Kidney epithelial cell (primary cell): Measurements from ENCODE around the gene PPP1R14B. TPM values are rescaled to one million over a fixed set of nuclear protein-coding genes. Genes with fewer than 3 reads are reported as not detected.

ENCODE experiments used
- DNase-seq: peaks from one replicate; pipeline ENCODE4 v3.0.0-alpha.2; 2010; ENCODE audit warnings: low read depth
- H3K27me3 ChIP-seq: 2 replicates; pipeline ENCODE4 v1.6.0; 2011; ENCODE audit warnings: low read length; ENCODE audit not compliant: control insufficient read depth, insufficient read depth
- H3K36me3 ChIP-seq: 2 replicates; pipeline ENCODE4 v1.5.1; 2011; ENCODE audit warnings: low read length; ENCODE audit not compliant: control insufficient read depth, insufficient read depth
- H3K4me3 ChIP-seq: 2 replicates; pipeline ENCODE4 v1.5.1; 2011; ENCODE audit warnings: low read depth, mild to moderate bottlenecking, control low read depth, low read length
- total RNA-seq: library from RNA; depleted of rRNA; stranded (reverse); fragments of >200 nt; gene quantifications from 2 replicates; pipeline ENCODE4 v1.2.3, GENCODE V29; 2015
- TF ChIP-seq, protein P1 (sequence below): IDR thresholded peaks from 2 replicates; pipeline ENCODE4 v1.5.1; 2011; ENCODE audit warnings: mild to moderate bottlenecking, moderate library complexity, low read length, control low read depth, inconsistent platforms; ENCODE audit not compliant: insufficient read depth, poor library complexity, severe bottlenecking

PPP1R14B gene
- total RNA-seq, 1 donor from 2014 or later, result 599 TPM

DNA sequence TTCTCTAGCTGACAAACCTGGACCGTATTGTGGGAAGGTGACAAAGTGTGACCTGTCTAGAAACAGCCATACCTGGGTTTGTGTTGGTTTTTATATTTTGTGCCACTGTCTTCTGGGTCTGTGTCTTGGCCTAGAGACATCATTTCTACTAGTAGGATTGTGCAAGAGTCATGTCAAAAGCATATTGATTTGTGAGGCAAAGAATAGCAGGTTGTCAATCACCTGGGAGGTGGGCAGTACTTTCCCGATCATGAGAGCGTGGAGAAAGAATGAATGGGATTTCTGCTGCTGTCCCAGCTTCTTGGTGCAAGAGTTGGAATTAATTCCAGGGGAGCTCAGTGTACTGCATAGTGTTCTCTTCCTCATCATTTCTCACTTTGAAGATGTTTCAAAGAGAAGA, 45.2 kb downstream of the PPP1R14B start:
- TF ChIP-seq, protein P1, sequence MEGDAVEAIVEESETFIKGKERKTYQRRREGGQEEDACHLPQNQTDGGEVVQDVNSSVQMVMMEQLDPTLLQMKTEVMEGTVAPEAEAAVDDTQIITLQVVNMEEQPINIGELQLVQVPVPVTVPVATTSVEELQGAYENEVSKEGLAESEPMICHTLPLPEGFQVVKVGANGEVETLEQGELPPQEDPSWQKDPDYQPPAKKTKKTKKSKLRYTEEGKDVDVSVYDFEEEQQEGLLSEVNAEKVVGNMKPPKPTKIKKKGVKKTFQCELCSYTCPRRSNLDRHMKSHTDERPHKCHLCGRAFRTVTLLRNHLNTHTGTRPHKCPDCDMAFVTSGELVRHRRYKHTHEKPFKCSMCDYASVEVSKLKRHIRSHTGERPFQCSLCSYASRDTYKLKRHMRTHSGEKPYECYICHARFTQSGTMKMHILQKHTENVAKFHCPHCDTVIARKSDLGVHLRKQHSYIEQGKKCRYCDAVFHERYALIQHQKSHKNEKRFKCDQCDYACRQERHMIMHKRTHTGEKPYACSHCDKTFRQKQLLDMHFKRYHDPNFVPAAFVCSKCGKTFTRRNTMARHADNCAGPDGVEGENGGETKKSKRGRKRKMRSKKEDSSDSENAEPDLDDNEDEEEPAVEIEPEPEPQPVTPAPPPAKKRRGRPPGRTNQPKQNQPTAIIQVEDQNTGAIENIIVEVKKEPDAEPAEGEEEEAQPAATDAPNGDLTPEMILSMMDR, result no peak
- Histone ChIP-seq H3K27me3 (no peaks in the 10 kb centered on the region), H3K36me3 (peaks cover 4% of the 10 kb centered on the region), H3K4me3 (no peak overlapping the region)
- no peak for DNase-seq

DNA sequence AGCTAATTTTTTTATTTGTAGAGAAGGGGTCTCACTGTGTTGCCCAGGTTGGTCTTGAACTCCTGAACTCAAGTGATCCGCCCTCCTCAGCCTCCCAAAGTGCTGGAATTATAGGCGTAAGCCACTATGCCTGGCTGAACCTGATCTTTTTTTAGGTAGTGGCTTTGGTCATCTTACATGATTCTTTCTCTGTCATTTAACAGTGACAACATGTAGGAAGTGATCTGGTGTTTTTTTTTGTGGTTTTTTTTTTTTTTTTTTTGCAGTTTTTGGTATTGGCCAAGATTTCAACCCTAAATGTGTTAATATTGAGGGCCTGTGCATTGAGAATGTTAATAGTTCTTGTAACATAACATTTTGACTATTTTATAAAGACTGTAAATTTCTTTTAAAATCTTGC, 48.2 kb downstream of the PPP1R14B start:
- Histone ChIP-seq H3K36me3 (peaks cover 2% of the 10 kb centered on the region), H3K27me3 (no peaks in the 10 kb centered on the region), H3K4me3 (no peak overlapping the region)
- TF ChIP-seq, protein P1, result no peak
- DNase-seq, result no peak

DNA sequence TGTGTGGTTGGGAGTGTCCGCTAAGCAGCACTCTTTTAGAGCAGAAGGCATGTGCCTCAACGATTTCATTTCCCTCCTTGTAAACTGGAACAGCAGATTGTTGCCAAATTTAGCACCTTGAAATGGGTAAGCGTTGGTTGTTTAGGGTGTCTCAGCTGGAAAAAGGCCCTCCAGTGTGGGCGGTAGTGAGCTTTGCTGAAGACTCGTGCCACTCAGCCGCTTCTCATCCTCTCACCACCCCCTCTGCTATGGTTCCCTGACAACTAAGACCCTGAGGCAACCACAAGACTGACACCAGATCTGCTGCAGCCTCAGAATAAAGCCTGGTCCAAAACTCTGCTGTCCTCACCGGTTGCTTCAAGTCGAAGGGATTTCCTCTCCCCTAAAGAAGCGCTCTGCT, 50.1 kb downstream of the PPP1R14B start:
- no peak for DNase-seq
- H3K36me3 ChIP-seq, result peaks cover 5% of the 10 kb centered on the region
- TF ChIP-seq, protein P1, result no peak
- H3K4me3 ChIP-seq, result no peak overlapping the region
- H3K27me3 ChIP-seq, result no peaks in the 10 kb centered on the region

Other genes starting within 250 kb of the PPP1R14B start
- gene FLRT1, start 211.0 kb downstream of the PPP1R14B start, total RNA-seq, result 0.13 and 0.14 TPM in 2 replicates
- 12.3 and 23.5 TPM in 2 replicates for gene MACROD1, start 80.8 kb downstream of the PPP1R14B start, total RNA-seq
- gene STIP1, start 60.8 kb downstream of the PPP1R14B start, total RNA-seq, result 138 and 148 TPM in 2 replicates
- 0.25 and 2.1 TPM in 2 replicates for gene FERMT3, start 40.2 kb downstream of the PPP1R14B start, total RNA-seq
- gene TRPT1, start 20.8 kb downstream of the PPP1R14B start, total RNA-seq, result 59.8 and 77.1 TPM in 2 replicates
- 50.7 and 61.1 TPM in 2 replicates for gene NUDT22, start 20.7 kb downstream of the PPP1R14B start, total RNA-seq
- 14.8 and 21.7 TPM in 2 replicates for gene DNAJC4, start 16.4 kb downstream of the PPP1R14B start, total RNA-seq
- 54.7 and 61.4 TPM in 2 replicates for gene VEGFB, start 12.4 kb downstream of the PPP1R14B start, total RNA-seq
- 61.1 and 110 TPM in 2 replicates for gene FKBP2, start 5.8 kb downstream of the PPP1R14B start, total RNA-seq
- 25.4 and 32.5 TPM in 2 replicates for gene PLCB3, start 4.6 kb upstream of the PPP1R14B start, total RNA-seq
- 118 and 153 TPM in 2 replicates for gene BAD, start 37.7 kb upstream of the PPP1R14B start, total RNA-seq
- 21.9 and 44.3 TPM in 2 replicates for gene GPR137, start 38.9 kb upstream of the PPP1R14B start, total RNA-seq
- gene KCNK4, start 44.4 kb upstream of the PPP1R14B start, total RNA-seq, result not detected in 2 replicates
- not detected in 2 replicates for gene CATSPERZ, start 53.4 kb upstream of the PPP1R14B start, total RNA-seq
- gene ESRRA, start 58.6 kb upstream of the PPP1R14B start, total RNA-seq, result 54.3 and 58.8 TPM in 2 replicates
- 307 and 366 TPM in 2 replicates for gene TRMT112, start 70.6 kb upstream of the PPP1R14B start, total RNA-seq
- gene PRDX5, start 71.2 kb upstream of the PPP1R14B start, total RNA-seq, result 489 and 562 TPM in 2 replicates
- 1.3 and 2.3 TPM in 2 replicates for gene CCDC88B, start 93.3 kb upstream of the PPP1R14B start, total RNA-seq
- 35.7 and 43.0 TPM in 2 replicates for gene RPS6KA4, start 112.2 kb upstream of the PPP1R14B start, total RNA-seq